ENCODE data around the gene CGB5. TPM values are rescaled to one million over a fixed set of nuclear protein-coding genes. Genes with fewer than 3 reads are reported as not detected.
"Not testable (repeated sequence)": the region's sequence is repeated elsewhere in the genome, so short reads cannot be mapped to it uniquely, and the experiment has no call there.

Gene CGB5
- 3.7 to 5.7 TPM (median 5.7 TPM) in 3 replicates for total RNA-seq

- H3K27me3 Mint-ChIP-seq (ENCODE audit: low read depth); H3K4me1 Mint-ChIP-seq; DNase-seq (ENCODE audit: low spot score in 2 of 2, unreplicated experiment in 2 of 2); H3K9me3 Mint-ChIP-seq; H3K4me3 Mint-ChIP-seq; H3K36me3 Mint-ChIP-seq; H3K27ac Mint-ChIP-seq: not testable (repeated sequence)
Observed at GRCh38 chr19:49043548-49043947, at the start of gene CGB5. Gene CGB5 (plus strand): TSS chr19:49043848. CDS start chr19:49044210, 362 bp downstream.

GRCh38 chr19:48994035-48994386 is 49.6 kb upstream of the CGB5 start:
- H3K4me3 Mint-ChIP-seq = peak overlapping the region; percentile 93
- H3K36me3 Mint-ChIP-seq = peaks cover 5% of the 10 kb centered on the region
- no peaks in the 10 kb centered on the region for H3K27me3 Mint-ChIP-seq (ENCODE audit: low read depth)
- TF ChIP-seq CTCF (IDR thresholded peaks at IDR 0.05; ENCODE audit: unreplicated experiment) = no peak
- no peaks in the 10 kb centered on the region for H3K9me3 Mint-ChIP-seq
- H3K27ac Mint-ChIP-seq = peak overlapping the region; percentile 99
- no peak for DNase-seq (ENCODE audit: low spot score in 2 of 2, unreplicated experiment in 2 of 2)
- peaks cover 31% of the 10 kb centered on the region for H3K4me1 Mint-ChIP-seq

- no peak overlapping the region for H3K27ac Mint-ChIP-seq
- no peak for DNase-seq (ENCODE audit: low spot score in 2 of 2, unreplicated experiment in 2 of 2)
Observed at GRCh38 chr19:48997972-48998371, 45.7 kb upstream of the CGB5 start.

GRCh38 chr19:48999481-49000325 is 43.9 kb upstream of the CGB5 start:
- Mint-ChIP-seq H3K9me3 (no peaks in the 10 kb centered on the region), H3K4me3 (no peak overlapping the region), H3K27ac (peak overlapping the region; percentile 12), H3K36me3 (peaks cover 15% of the 10 kb centered on the region), H3K27me3 (ENCODE audit: low read depth) (no peaks in the 10 kb centered on the region), H3K4me1 (peaks cover 6% of the 10 kb centered on the region)
- TF ChIP-seq CTCF (IDR thresholded peaks at IDR 0.05; ENCODE audit: unreplicated experiment) = peak; percentile 59
- DNase-seq (ENCODE audit: low spot score in 2 of 2, unreplicated experiment in 2 of 2) = peak in 1 of 2 experiments; percentile 71

More at GRCh38 chr19:48997972-48998371, 45.7 kb upstream of the CGB5 start:
- H3K36me3 Mint-ChIP-seq = peaks cover 9% of the 10 kb centered on the region
- no peaks in the 10 kb centered on the region for H3K27me3 Mint-ChIP-seq (ENCODE audit: low read depth)
- no peak overlapping the region for H3K4me3 Mint-ChIP-seq
- peaks cover 15% of the 10 kb centered on the region for H3K4me1 Mint-ChIP-seq
- TF ChIP-seq CTCF (IDR thresholded peaks at IDR 0.05; ENCODE audit: unreplicated experiment) = no peak
- H3K9me3 Mint-ChIP-seq = no peaks in the 10 kb centered on the region

- TF ChIP-seq CTCF (IDR thresholded peaks at IDR 0.05; ENCODE audit: unreplicated experiment) = no peak
- H3K27me3 Mint-ChIP-seq (ENCODE audit: low read depth) = no peaks in the 10 kb centered on the region
- no peaks in the 10 kb centered on the region for H3K4me1 Mint-ChIP-seq
- no peak overlapping the region for H3K27ac Mint-ChIP-seq
- no peak overlapping the region for H3K4me3 Mint-ChIP-seq
- H3K36me3 Mint-ChIP-seq = peaks cover 22% of the 10 kb centered on the region
- no peak for DNase-seq (ENCODE audit: low spot score in 2 of 2, unreplicated experiment in 2 of 2)
- no peaks in the 10 kb centered on the region for H3K9me3 Mint-ChIP-seq
Observed at GRCh38 chr19:49004133-49004532, 39.5 kb upstream of the CGB5 start.

- peaks cover 17% of the 10 kb centered on the region for H3K36me3 Mint-ChIP-seq
- no peaks in the 10 kb centered on the region for H3K27me3 Mint-ChIP-seq (ENCODE audit: low read depth)
- TF ChIP-seq CTCF (IDR thresholded peaks at IDR 0.05; ENCODE audit: unreplicated experiment) = no peak
Observed at GRCh38 chr19:49004964-49005614, 38.6 kb upstream of the CGB5 start.

More at GRCh38 chr19:49004964-49005614, 38.6 kb upstream of the CGB5 start:
- no peak overlapping the region for H3K4me3 Mint-ChIP-seq
- H3K9me3 Mint-ChIP-seq = no peaks in the 10 kb centered on the region
- no peaks in the 10 kb centered on the region for H3K4me1 Mint-ChIP-seq
- DNase-seq (ENCODE audit: low spot score in 2 of 2, unreplicated experiment in 2 of 2) = no peak
- no peak overlapping the region for H3K27ac Mint-ChIP-seq
